HepG2 (cell line): Measurements from ENCODE around the gene ANKS4B. TPM values are rescaled to one million over a fixed set of nuclear protein-coding genes. Genes with fewer than 3 reads are reported as not detected.

Experiments
- ATAC-seq: fragments of 200-7000 bp; cut with Tn5 transposase; 3 replicates; pipeline ENCODE4 v1.9.1; 2020; ENCODE audit warnings: mild to moderate bottlenecking, moderate library complexity
- BruUV-seq: library from RNA; stranded (reverse); fragments of 400-500 nt; replicated peaks from 2 replicates; lab custom pipeline; 2021; lab: Mats Ljungman, UMichigan
- CTCF ChIA-PET: fragments of 300-600 bp; formaldehyde crosslinking; extraction: SDS; loops from one replicate; lab custom pipeline; 2021; ENCODE audit warnings: low total read pairs, inconsistent platforms, low intra/inter-chr PET ratio; lab: Yijun Ruan, JAX
- POLR2A ChIA-PET: fragments of 350-600 bp; sonication (Branson Sonifier 250); formaldehyde crosslinking; loops from one replicate; lab custom pipeline; 2020; ENCODE audit warnings: antibody characterized with exemption, inconsistent platforms; lab: Yijun Ruan, JAX
- DNase-seq: peaks from one replicate; pipeline ENCODE4 v3.0.0-alpha.2; 2015; ENCODE audit warnings: low spot score
- FAIRE-seq: peaks from 3 replicates; lab custom pipeline; 2011; peaks lifted over from hg19 to GRCh38; lab: Jason Lieb, UNC
- H2AFZ ChIP-seq: one replicate; pipeline ENCODE4 v1.6.1; 2011; ENCODE audit warnings: low read length, inconsistent platforms
- H3K27ac ChIP-seq: fragments of 300-600 bp; 3 replicates; pipeline ENCODE4 v1.8.0; 2011; ENCODE audit warnings: mixed run types, mild to moderate bottlenecking, mixed read lengths, low read length, inconsistent platforms; ENCODE audit not compliant: insufficient read depth; ENCODE audit errors: extremely low read length
- H3K27me3 ChIP-seq, 2 experiments: fragments of 200-600 bp in 1 of 2; 2 replicates in 1 of 2; 3 replicates in 1 of 2; pipeline versions ENCODE4 v1.6.0 to v1.8.0; 2011; ENCODE audit warnings: low read length in 2 of 2, mild to moderate bottlenecking in 2 of 2, moderate library complexity in 2 of 2, inconsistent platforms in 1 of 2; ENCODE audit not compliant: insufficient read depth in 2 of 2, control insufficient read depth in 1 of 2
- H3K36me3 ChIP-seq, 2 experiments: fragments of 200-600 bp in 1 of 2; replicated peaks in 1 of 2; 2 replicates in 1 of 2; 3 replicates in 1 of 2; pipeline versions ENCODE4 v1.5.1 to v1.8.0; 2011; ENCODE audit warnings: low read length in 2 of 2, inconsistent platforms in 1 of 2; ENCODE audit not compliant: insufficient read depth in 2 of 2, control insufficient read depth in 1 of 2
- H3K4me1 ChIP-seq: 2 replicates; pipeline ENCODE4 v1.5.1; 2012; ENCODE audit warnings: low read length, inconsistent platforms; ENCODE audit not compliant: insufficient read depth
- H3K4me2 ChIP-seq: 2 replicates; pipeline ENCODE4 v1.6.0; 2011; ENCODE audit warnings: low read depth, low read length, inconsistent platforms
- H3K4me3 ChIP-seq, 3 experiments: fragments of 200-600 bp in 1 of 3; sonication (generic), shearing (Covaris generic) in 1 of 3; replicated peaks in 1 of 3; 2 replicates each; pipeline ENCODE4 v1.5.1; 2011 to 2016; ENCODE audit warnings: low read length in 3 of 3, inconsistent platforms in 2 of 3, low read depth in 2 of 3, mild to moderate bottlenecking in 2 of 3, control low read depth in 1 of 3, mixed read lengths in 1 of 3; ENCODE audit not compliant: insufficient read depth in 1 of 3
- H3K79me2 ChIP-seq: one replicate; pipeline ENCODE4 v1.6.1; 2011; ENCODE audit warnings: low read length, inconsistent platforms; ENCODE audit not compliant: insufficient read depth
- H3K9ac ChIP-seq: 2 replicates; pipeline ENCODE4 v1.6.0; 2011; ENCODE audit warnings: mild to moderate bottlenecking, low read depth, low read length, inconsistent platforms; ENCODE audit not compliant: insufficient read depth
- H3K9me3 ChIP-seq: 2 replicates; pipeline ENCODE4 v1.5.1; 2012; ENCODE audit warnings: mild to moderate bottlenecking, low read length
- H4K20me1 ChIP-seq: 2 replicates; pipeline ENCODE4 v1.6.0; 2011; ENCODE audit warnings: inconsistent platforms, mild to moderate bottlenecking, low read length, moderate library complexity; ENCODE audit not compliant: insufficient read depth
- GRHL1 ChIP-seq: sonication (generic); formaldehyde crosslinking; conservative IDR thresholded peaks from 2 replicates; pipeline ENCODE4 v1.8.0; 2022; ENCODE audit warnings: missing genetic modification reagents
- MIER3 ChIP-seq: IDR thresholded peaks from 2 replicates; pipeline ENCODE4 v1.6.1; 2016; ENCODE audit warnings: missing compliant biosample characterization, borderline replicate concordance
- NR2F6 ChIP-seq, 2 experiments: IDR thresholded peaks; 2 replicates each; pipeline ENCODE4 v1.6.1; 2016; ENCODE audit warnings: antibody characterized with exemption in 1 of 2, mild to moderate bottlenecking in 1 of 2
- RXRB ChIP-seq: IDR thresholded peaks from 2 replicates; pipeline ENCODE4 v1.6.1; 2016; ENCODE audit warnings: borderline replicate concordance, missing genetic modification reagents, missing compliant biosample characterization
- ZSCAN21 ChIP-seq: sonication (generic); formaldehyde crosslinking; IDR thresholded peaks from 2 replicates; pipeline ENCODE4 v1.8.0; 2022; ENCODE audit warnings: mild to moderate bottlenecking, missing genetic modification reagents, moderate library complexity, borderline replicate concordance
- WGBS: methylation state at CpG from one replicate; pipeline ENCODE4 v1.1.6; 2017; ENCODE audit warnings: low lambda C conversion rate; 5-methylcytosine and 5-hydroxymethylcytosine counted together
- in situ Hi-C: cut with HindIII; loops from 2 replicates; pipeline ENCODE4 v1.10.0; 2017; ENCODE audit warnings: low pct_unique_long_range_greater_than_20kb; ENCODE audit not compliant: extremely low pct_ligation_motif_present
- intact Hi-C: fragments of 100-400 bp; cut with micrococcal nuclease; formaldehyde crosslinking; loops from one replicate; pipeline ENCODE4 v1.10.0; 2022; ENCODE audit not compliant: unreplicated experiment
- polyA plus RNA-seq, 8 experiments: library from polyadenylated mRNA; depleted of rRNA in 3 of 8; stranded (reverse) in 7 of 8; unstranded in 1 of 8; fragments of >200 nt; fragmentation: Illumina TruSeq in 4 of 8; extraction: Trizol in 4 of 8; gene quantifications; 2 replicates each; pipeline versions ENCODE4 v1.2.1 to v1.2.3, GENCODE V29; 2011 to 2016; ENCODE audit warnings: low read depth in 4 of 8, missing spikeins in 1 of 8, mixed read lengths in 1 of 8; ENCODE audit not compliant: insufficient read depth in 1 of 8
- total RNA-seq, 5 experiments: library from RNA; depleted of rRNA; stranded (reverse); fragments of >200 nt; fragmentation: Illumina TruSeq; extraction: Trizol; gene quantifications; 2 replicates each; pipeline ENCODE4 v1.2.3, GENCODE V29; 2016; ENCODE audit warnings: low read depth in 1 of 5

Gene ANKS4B
- total and polyA plus RNA-seq, 2 of the 13 experiments (the other 11 are each of a cell fraction or from before 2014, with no cell fraction given) = 6.5 to 30.0 TPM

GRCh38 chr16:21219551-21219950, 13.9 kb upstream of the ANKS4B start:
- no peak for FAIRE-seq
- H3K4me2 ChIP-seq = no peak overlapping the region
- 95% methylated on average over 2 of the region's 2 CpGs for WGBS

More at GRCh38 chr16:21219551-21219950, 13.9 kb upstream of the ANKS4B start:
- Histone ChIP-seq H3K79me2 (no peaks in the 10 kb centered on the region), H3K4me1 (peaks cover 40% of the 10 kb centered on the region)
- TF ChIP-seq NR2F6 (IDR thresholded peaks at IDR 0.05) (no peak), NR2F6 (CRISPR knock-in tag; IDR thresholded peaks at IDR 0.05) (no peak), RXRB (CRISPR knock-in tag) (no peak), ZSCAN21 (CRISPR knock-in tag) (no peak), MIER3 (no peak), GRHL1 (CRISPR knock-in tag) (no peak)
- TF ChIP-seq, all 625 proteins: peak for 0
- ChIA-PET CTCF (no interaction called here), POLR2A (no interaction called here)
- intact Hi-C loops (no loop called here), in situ Hi-C loops (no loop called here)
- no peaks in the 10 kb centered on the region for H4K20me1 ChIP-seq
- H2AFZ ChIP-seq = no peak overlapping the region
- no peak overlapping the region for H3K27ac ChIP-seq
- H3K4me3 ChIP-seq = no peak overlapping the region
- no TSS peak for BruUV-seq
- no peaks in the 10 kb centered on the region for H3K9me3 ChIP-seq
- H3K27me3 ChIP-seq = no peaks in the 10 kb centered on the region; a peak in 2 of 5 replicates
- H3K36me3 ChIP-seq = no peaks in the 10 kb centered on the region
- ATAC-seq (no peak), DNase-seq (no peak)
- no peak overlapping the region for H3K9ac ChIP-seq
